ENCODE data around the gene CEP95.

DNA sequence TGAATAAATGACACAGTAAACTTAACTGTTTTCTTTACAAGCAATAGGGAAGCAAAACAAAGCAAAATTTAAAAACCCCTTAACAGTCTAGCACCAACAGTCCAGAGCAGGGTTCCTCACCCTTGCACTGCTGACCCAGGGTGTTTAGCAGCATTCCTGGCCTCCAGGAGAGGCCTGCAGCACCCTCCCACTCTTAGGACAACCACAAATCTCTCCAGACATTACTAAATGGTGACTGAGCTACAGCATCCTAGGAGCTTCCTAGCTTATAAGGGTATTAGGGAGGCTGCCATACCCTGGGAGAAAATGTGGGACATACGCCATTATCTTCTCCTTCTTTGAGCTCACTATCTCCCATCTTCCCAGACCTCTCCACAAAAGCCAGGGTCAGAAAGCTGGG is 25.8 kb upstream of the CEP95 start:
- TF ChIP-seq, protein P1, sequence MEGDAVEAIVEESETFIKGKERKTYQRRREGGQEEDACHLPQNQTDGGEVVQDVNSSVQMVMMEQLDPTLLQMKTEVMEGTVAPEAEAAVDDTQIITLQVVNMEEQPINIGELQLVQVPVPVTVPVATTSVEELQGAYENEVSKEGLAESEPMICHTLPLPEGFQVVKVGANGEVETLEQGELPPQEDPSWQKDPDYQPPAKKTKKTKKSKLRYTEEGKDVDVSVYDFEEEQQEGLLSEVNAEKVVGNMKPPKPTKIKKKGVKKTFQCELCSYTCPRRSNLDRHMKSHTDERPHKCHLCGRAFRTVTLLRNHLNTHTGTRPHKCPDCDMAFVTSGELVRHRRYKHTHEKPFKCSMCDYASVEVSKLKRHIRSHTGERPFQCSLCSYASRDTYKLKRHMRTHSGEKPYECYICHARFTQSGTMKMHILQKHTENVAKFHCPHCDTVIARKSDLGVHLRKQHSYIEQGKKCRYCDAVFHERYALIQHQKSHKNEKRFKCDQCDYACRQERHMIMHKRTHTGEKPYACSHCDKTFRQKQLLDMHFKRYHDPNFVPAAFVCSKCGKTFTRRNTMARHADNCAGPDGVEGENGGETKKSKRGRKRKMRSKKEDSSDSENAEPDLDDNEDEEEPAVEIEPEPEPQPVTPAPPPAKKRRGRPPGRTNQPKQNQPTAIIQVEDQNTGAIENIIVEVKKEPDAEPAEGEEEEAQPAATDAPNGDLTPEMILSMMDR (IDR thresholded peaks at IDR 0.05) = no peak
- no peak for TF ChIP-seq POLR2A (IDR thresholded peaks at IDR 0.05)
